GM10248 (cell line): ENCODE measurements around the gene NFASC.

Experiments
- CTCF ChIA-PET: fragments of 300-600 bp; sonication (Branson Sonifier 250); formaldehyde crosslinking; extraction: SDS; loops from one replicate; lab custom pipeline; 2021; ENCODE audit warnings: antibody characterized with exemption; lab: Yijun Ruan, JAX
- POLR2A ChIA-PET: fragments of 350-650 bp; sonication (Branson Sonifier 250); formaldehyde crosslinking; extraction: SDS; loops from one replicate; lab custom pipeline; 2020; ENCODE audit warnings: antibody characterized with exemption; lab: Yijun Ruan, JAX
- DNase-seq: peaks from one replicate; pipeline ENCODE4 v3.0.0; 2012; ENCODE audit errors: extremely low spot score
- CTCF ChIP-seq: IDR thresholded peaks from 2 replicates; pipeline ENCODE4 v1.5.1; 2012; ENCODE audit warnings: mild to moderate bottlenecking, low read depth; ENCODE audit errors: extremely low read depth, missing control alignments, control extremely low read depth

Gene NFASC

GRCh38 chr1:204972426-204972825 is 101.8 kb downstream of the NFASC start:
- ChIA-PET CTCF (interaction anchor here (1.0 to 6.8 kb wide), 5 partner anchors 17 to 286 kb away, joined by 3 to 71 read pairs (median 4); no protein-coding TSS in a partner anchor), POLR2A (no interaction called here)
- DNase-seq = no peak
- TF ChIP-seq CTCF = no peak

GRCh38 chr1:204973449-204973848 is 102.8 kb downstream of the NFASC start:
- POLR2A ChIA-PET = no interaction called here
- CTCF ChIA-PET = interaction anchor here (1.0 to 6.8 kb wide), 7 partner anchors 12 to 285 kb away, joined by 3 to 80 read pairs (median 8); no protein-coding TSS in a partner anchor

GRCh38 chr1:204974327-204974726 is 103.7 kb downstream of the NFASC start:
- CTCF ChIA-PET = interaction anchor here (1.4 to 6.8 kb wide), 6 partner anchors 8 to 284 kb away, joined by 3 to 80 read pairs (median 19); no protein-coding TSS in a partner anchor
- POLR2A ChIA-PET = no interaction called here
- DNase-seq = no peak
- no peak for TF ChIP-seq CTCF

More at GRCh38 chr1:204973449-204973848, 102.8 kb downstream of the NFASC start:
- DNase-seq = no peak
- no peak for TF ChIP-seq CTCF

- POLR2A ChIA-PET = no interaction called here
Observed at GRCh38 chr1:204975021-204975420, 104.4 kb downstream of the NFASC start.

GRCh38 chr1:204975568-204976235 is 105.0 kb downstream of the NFASC start:
- peak; percentile 83 for DNase-seq
- peak; percentile 92 for TF ChIP-seq CTCF
- ChIA-PET CTCF (interaction anchor here (0.6 to 6.8 kb wide), 28 partner anchors 9 to 549 kb away, joined by 3 to 80 read pairs (median 5); partner anchors contain the start of gene TMCC2), POLR2A (no interaction called here)

More at GRCh38 chr1:204975021-204975420, 104.4 kb downstream of the NFASC start:
- TF ChIP-seq CTCF = no peak
- CTCF ChIA-PET = interaction anchor here (0.6 to 6.8 kb wide), 21 partner anchors 8 to 549 kb away, joined by 3 to 80 read pairs (median 5); no protein-coding TSS in a partner anchor
- DNase-seq = no peak

- DNase-seq = no peak
- TF ChIP-seq CTCF = no peak
- CTCF ChIA-PET = interaction anchor here (0.7 to 6.8 kb wide), 23 partner anchors 8 to 411 kb away, joined by 3 to 80 read pairs (median 7); partner anchors contain the start of gene TMCC2
- POLR2A ChIA-PET = no interaction called here
Observed at GRCh38 chr1:204976646-204977045, 106.0 kb downstream of the NFASC start.
